Astrocyte of the cerebellum (primary cell): ENCODE data around the gene SPDYE1.

ENCODE experiments used
- DNase-seq: peaks from one replicate; pipeline ENCODE4 v3.0.0-alpha.2; 2011; ENCODE audit warnings: low read depth
- H3K4me3 ChIP-seq: 2 replicates; pipeline ENCODE4 v1.5.1; 2011; ENCODE audit warnings: mild to moderate bottlenecking, low read depth, low read length, moderate library complexity
- CTCF ChIP-seq: IDR thresholded peaks from 2 replicates; pipeline ENCODE4 v1.5.1; 2012; ENCODE audit warnings: low read length, low read depth, moderate library complexity, mild to moderate bottlenecking; ENCODE audit errors: missing control alignments
- in situ Hi-C: cut with HindIII; loops from 2 replicates; pipeline ENCODE4 v1.10.0; 2017; ENCODE audit warnings: low sequenced_read_pairs

The SPDYE1 gene

GRCh38 chr7:44042221-44042620 is 44.5 kb downstream of the SPDYE1 start:
- no peak for DNase-seq
- no peak overlapping the region for H3K4me3 ChIP-seq
- no peak for TF ChIP-seq CTCF
- in situ Hi-C loops: no loop called here

GRCh38 chr7:44043902-44044301 is 46.2 kb downstream of the SPDYE1 start:
- in situ Hi-C loops: no loop called here
- no peak for DNase-seq
- H3K4me3 ChIP-seq: peak overlapping the region; percentile 90
- TF ChIP-seq CTCF: no peak

GRCh38 chr7:44044315-44045225 is 46.9 kb downstream of the SPDYE1 start, which contains the start of gene DBNL:
DBNL (plus strand) TSS chr7:44044702; CDS start chr7:44044738, 36 bp downstream.
- no peak for TF ChIP-seq CTCF
- in situ Hi-C loops: no loop called here
- peak within 1 kb of the TSS; percentile 90 for H3K4me3 ChIP-seq
- DNase-seq: peak; percentile 54

GRCh38 chr7:44045226-44046014 is 47.7 kb downstream of the SPDYE1 start:
- in situ Hi-C loops: no loop called here
- H3K4me3 ChIP-seq: peak overlapping the region; percentile 90
- no peak for TF ChIP-seq CTCF
- DNase-seq: no peak

- in situ Hi-C loops: no loop called here
- TF ChIP-seq CTCF: no peak
- DNase-seq: no peak
- H3K4me3 ChIP-seq: no peak overlapping the region
Measured at GRCh38 chr7:44046321-44047061, 48.8 kb downstream of the SPDYE1 start.
